C4-2B (cell line): Measurements from ENCODE around the gene LTC4S.
A peak's percentile ranks its signal among the peaks of the same experiment; 100 is the strongest.

ENCODE experiments used
- H3K27ac ChIP-seq: fragments of 450-650 bp; 2 replicates; pipeline ENCODE4 v1.5.1; 2017
- ZFX ChIP-seq: fragments of 450-650 bp; IDR thresholded peaks from 2 replicates; pipeline ENCODE4 v1.6.1; 2017
- TF ChIP-seq, protein P1 (sequence below): fragments of 450-650 bp; conservative IDR thresholded peaks from 2 replicates; pipeline ENCODE4 v1.5.1; 2017; ENCODE audit warnings: mild to moderate bottlenecking

LTC4S gene

DNA sequence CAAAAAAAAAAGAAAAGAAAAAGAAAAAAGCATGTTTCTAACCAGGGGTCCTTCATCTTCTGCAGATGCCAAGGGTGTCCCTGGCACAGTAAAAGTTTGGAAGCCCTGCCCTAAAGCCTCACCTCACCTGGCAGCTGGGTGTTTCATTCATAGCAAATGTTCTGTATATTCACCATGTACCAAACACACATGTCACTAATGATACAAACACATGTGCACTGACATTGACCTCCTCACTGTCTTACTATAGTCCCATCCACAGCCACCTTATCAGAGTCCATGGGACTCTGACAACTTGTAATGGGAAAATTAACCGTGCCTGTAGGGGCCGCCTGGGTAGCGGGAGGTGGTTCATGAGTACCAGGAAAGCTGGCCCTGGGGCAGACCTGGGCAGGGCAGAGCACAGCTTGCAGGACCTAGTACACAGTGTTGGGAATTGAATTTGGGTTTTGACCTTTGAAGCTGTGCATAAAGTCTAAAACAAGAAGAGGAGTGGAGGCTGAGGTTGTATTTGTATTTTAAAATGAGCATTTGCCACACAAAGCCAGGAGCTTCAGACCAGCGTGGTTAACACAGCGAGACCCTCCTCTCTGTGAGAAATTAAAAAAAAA is 19.3 kb downstream of the LTC4S start:
- no peak overlapping the region for H3K27ac ChIP-seq
- TF ChIP-seq ZFX, result no peak
- TF ChIP-seq, protein P1, sequence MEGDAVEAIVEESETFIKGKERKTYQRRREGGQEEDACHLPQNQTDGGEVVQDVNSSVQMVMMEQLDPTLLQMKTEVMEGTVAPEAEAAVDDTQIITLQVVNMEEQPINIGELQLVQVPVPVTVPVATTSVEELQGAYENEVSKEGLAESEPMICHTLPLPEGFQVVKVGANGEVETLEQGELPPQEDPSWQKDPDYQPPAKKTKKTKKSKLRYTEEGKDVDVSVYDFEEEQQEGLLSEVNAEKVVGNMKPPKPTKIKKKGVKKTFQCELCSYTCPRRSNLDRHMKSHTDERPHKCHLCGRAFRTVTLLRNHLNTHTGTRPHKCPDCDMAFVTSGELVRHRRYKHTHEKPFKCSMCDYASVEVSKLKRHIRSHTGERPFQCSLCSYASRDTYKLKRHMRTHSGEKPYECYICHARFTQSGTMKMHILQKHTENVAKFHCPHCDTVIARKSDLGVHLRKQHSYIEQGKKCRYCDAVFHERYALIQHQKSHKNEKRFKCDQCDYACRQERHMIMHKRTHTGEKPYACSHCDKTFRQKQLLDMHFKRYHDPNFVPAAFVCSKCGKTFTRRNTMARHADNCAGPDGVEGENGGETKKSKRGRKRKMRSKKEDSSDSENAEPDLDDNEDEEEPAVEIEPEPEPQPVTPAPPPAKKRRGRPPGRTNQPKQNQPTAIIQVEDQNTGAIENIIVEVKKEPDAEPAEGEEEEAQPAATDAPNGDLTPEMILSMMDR, result no peak

GRCh38 chr5:179814090-179814489 is 20.3 kb downstream of the LTC4S start:
- no peak overlapping the region for H3K27ac ChIP-seq
- no peak for TF ChIP-seq ZFX
- TF ChIP-seq, protein P1, result no peak

DNA sequence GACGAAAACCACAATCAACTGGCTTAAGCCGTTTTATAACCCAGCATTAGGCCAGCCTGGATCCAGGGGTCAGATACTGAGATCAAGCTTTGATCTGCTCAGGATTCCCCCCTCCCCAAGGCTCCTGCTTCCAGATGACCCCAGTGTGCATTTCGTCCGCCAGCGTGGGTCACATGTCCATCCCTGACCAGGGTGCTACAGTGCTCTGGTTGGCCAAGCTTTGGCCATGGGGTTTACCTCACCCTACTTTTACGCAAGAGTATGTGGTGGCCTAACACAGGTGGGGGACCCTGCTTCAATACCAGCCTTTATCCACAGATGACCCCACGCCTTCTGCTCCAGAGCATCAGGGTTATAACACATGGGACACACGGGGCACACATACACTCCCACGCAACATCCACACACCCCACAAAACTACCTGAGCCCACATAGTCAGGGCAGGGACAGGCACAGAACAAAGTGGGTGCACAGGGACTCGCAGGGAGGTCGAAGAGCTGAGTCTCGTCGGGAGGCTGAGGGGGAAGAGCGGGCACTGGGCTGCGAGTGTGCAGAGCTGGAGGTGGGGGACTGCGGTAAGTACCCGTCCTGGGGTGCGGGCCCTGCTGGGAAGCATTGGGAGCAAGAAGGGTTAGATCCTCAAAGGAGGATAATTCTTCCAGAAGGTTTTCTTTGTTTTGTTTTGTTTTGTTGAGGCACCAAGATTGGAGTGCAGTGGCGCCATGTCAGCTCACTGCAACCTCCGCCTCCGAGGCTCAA is 21.9 kb downstream of the LTC4S start:
- no peak overlapping the region for H3K27ac ChIP-seq
- TF ChIP-seq ZFX, result no peak
- TF ChIP-seq, protein P1, result no peak

- no peak overlapping the region for H3K27ac ChIP-seq
- TF ChIP-seq, protein P1, result no peak
- no peak for TF ChIP-seq ZFX
Measured at GRCh38 chr5:179816401-179816795, 22.6 kb downstream of the LTC4S start.

- no peak for TF ChIP-seq ZFX
- TF ChIP-seq, protein P1, result no peak
- no peak overlapping the region for H3K27ac ChIP-seq
Measured at GRCh38 chr5:179816796-179817469, 23.1 kb downstream of the LTC4S start.

DNA sequence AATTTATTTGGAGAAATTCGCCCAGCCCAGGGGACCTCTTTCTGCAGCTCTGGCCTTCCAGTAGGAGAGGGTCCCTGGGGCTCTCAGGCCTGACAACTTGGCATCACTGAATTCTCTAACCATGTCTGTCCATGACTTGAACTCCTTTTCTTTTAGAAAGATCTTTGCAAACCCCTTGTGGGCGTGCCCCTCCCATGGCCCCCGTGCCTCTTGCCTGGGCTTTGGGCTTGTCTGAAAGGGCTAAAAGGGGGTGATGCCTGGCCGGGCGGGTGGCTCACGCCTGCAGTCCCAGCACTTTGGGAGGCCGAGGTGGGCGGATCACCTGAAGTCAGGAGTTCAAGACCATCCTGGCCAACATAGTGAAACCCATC is 23.7 kb downstream of the LTC4S start:
- no peak overlapping the region; the same call in 1 of the 2 replicates for H3K27ac ChIP-seq
- no peak for TF ChIP-seq ZFX

- H3K27ac ChIP-seq, result peak overlapping the region; percentile 93
- no peak for TF ChIP-seq ZFX
- TF ChIP-seq, protein P1, result no peak
Measured at GRCh38 chr5:179817890-179818745, 24.3 kb downstream of the LTC4S start.
